Skeletal muscle tissue (tissue), 4 donors: ENCODE results near the gene DMRT1. TPM values are rescaled to one million over a fixed set of nuclear protein-coding genes. Genes with fewer than 3 reads are reported as not detected.

Source experiments
- H3K27ac ChIP-seq: one replicate; pipeline ENCODE4 v1.7.0; 2013; ENCODE audit warnings: mild to moderate bottlenecking, low read depth, low read length, inconsistent platforms
- H3K27me3 ChIP-seq, 3 donors: one replicate each; pipeline ENCODE4 v1.7.0; 2013; ENCODE audit warnings: low read length in 3 of 3; ENCODE audit not compliant: control insufficient read depth in 3 of 3, insufficient read depth in 3 of 3
- H3K36me3 ChIP-seq, 3 donors: one replicate each; pipeline ENCODE4 v1.7.0; 2013; ENCODE audit warnings: low read length in 3 of 3; ENCODE audit not compliant: control insufficient read depth in 3 of 3, insufficient read depth in 3 of 3
- H3K4me1 ChIP-seq, 3 donors: one replicate each; pipeline ENCODE4 v1.7.0; 2013; ENCODE audit warnings: low read length in 3 of 3, mild to moderate bottlenecking in 3 of 3; ENCODE audit not compliant: control insufficient read depth in 3 of 3, insufficient read depth in 3 of 3
- H3K4me3 ChIP-seq, 3 donors: one replicate each; pipeline ENCODE4 v1.7.0; 2013; ENCODE audit warnings: low read length in 3 of 3
- H3K9ac ChIP-seq, 3 donors: one replicate each; pipeline ENCODE4 v1.7.0; 2013; ENCODE audit warnings: low read length in 3 of 3, mild to moderate bottlenecking in 3 of 3, moderate library complexity in 2 of 3, low read depth in 1 of 3
- H3K9me3 ChIP-seq, 3 donors: one replicate each; pipeline ENCODE4 v1.7.0; 2013; ENCODE audit warnings: low read length in 3 of 3; ENCODE audit not compliant: control insufficient read depth in 3 of 3
- total RNA-seq: library from RNA; depleted of rRNA; stranded (reverse); fragments of >200 nt; gene quantifications from one replicate; pipeline ENCODE4 v1.2.3, GENCODE V29; 2014
- donor health status: Osteomylitis.

Gene DMRT1
- total RNA-seq = not detected

DNA sequence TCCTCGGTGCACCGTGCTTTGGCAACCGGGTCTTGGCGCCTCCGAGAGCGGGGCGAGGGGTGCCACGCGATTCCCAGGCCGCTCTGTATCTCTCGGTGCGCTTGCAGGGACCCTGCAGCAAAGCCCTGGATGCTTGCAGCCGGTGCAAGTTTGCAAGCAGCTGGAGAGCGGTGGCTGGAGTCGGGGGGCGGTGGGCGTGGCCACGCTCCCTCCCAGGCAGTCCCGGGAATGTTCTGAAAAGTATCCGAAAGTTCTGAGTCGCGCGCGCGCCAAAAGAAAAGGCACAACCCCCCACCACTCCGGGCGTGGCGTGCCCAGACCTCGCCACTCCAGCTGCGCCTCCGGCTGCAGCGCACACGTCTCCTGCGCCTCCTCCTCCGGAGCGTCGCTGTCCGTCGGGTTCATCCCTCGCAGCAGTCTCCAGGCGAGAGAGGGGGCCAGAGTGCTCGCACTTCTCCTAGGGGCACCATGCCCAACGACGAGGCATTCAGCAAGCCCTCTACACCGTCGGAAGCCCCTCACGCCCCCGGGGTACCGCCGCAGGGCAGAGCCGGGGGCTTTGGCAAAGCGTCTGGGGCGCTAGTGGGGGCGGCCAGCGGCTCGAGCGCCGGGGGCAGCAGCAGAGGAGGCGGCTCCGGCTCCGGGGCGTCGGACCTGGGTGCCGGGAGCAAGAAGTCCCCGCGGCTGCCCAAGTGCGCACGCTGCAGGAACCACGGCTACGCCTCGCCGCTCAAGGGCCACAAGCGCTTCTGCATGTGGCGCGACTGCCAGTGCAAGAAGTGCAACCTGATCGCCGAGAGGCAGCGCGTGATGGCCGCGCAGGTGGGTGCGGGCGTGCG lies at the start of gene DMRT1:
TSS of gene DMRT1 (plus strand) at position 327 of the 839 bp plus-strand sequence. CDS start at position 469, 142 bp downstream.
- Histone ChIP-seq H3K36me3 (no peaks in the 10 kb centered on the region), H3K9me3 (no peaks in the 10 kb centered on the region), H3K4me3 (no peak within 1 kb of the TSS), H3K27ac (no peak within 1 kb of the TSS), H3K9ac (no peak within 1 kb of the TSS), H3K27me3 (peaks cover 36 to 46% (median 45%) of the 10 kb centered on the region in 3 donors), H3K4me1 (no peaks in the 10 kb centered on the region)

DNA sequence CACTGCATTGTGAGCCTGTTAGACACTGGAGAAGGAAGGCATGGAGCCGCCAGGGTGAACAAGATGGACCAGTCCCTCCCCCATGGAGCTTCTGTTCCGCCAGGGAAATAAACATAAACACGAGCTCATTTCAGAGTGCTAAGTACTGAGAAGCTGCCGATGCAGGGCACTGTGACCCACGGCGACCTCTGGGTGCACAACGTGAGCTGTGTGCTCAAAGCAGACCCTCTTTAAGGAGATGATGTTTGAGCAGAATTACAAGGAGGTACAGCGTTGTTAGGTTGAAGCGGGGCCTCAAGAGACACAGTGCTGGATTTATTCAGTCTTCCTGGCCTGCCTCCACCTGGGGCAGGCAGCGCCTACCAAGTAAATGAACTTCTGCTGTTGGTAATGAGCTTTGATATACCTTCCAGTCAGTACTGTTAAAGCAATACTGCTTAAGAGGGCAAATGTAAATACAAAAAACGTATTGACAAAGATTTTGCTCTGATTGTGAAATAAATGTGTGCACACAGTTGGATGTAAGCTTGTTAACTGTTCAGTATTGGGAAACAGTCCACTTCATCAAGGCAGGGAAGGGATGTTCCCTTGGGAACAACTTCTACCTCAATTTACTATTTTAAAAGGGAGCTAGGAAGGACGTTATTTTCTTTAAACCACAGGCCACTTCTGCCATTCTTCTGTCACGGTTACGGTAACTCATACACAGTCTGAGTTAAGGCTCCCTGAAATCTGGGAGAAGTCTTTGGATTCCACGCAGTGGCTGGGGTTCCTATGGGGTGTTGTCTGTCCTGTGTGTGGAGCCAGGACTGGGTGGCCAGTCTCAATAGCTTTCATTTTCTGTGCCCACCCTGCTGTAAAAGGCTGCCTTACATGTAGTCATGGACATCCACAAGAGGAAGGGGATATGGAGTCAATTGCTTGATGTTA lies 48.9 kb upstream of the DMRT1 start:
- no peaks in the 10 kb centered on the region for H3K9me3 ChIP-seq
- H3K27ac ChIP-seq = no peak overlapping the region
- H3K4me3 ChIP-seq = no peak overlapping the region
- H3K9ac ChIP-seq = no peak overlapping the region
- no peaks in the 10 kb centered on the region for H3K4me1 ChIP-seq
- peaks cover 0 to 2% (median 0%) of the 10 kb centered on the region in 3 donors for H3K27me3 ChIP-seq
- no peaks in the 10 kb centered on the region for H3K36me3 ChIP-seq

DNA sequence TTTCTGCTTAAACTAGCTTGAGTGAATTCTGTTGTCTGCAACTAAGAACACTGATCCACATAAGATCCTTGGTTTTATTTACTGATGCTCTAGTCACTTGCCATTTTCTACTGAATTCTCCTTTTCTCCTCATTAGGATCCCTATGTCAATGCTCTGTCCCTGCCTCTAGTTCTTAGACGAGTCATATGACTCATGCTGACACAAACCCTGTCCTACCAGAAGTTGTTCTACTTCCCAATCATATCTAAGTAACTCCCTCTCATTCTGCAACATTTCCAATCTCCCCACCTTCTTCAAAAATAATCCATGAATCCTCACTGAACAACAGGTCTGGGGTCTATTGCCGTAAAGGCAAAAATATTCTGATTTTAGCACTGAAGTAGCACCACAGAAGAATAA lies 47.1 kb upstream of the DMRT1 start:
- Histone ChIP-seq H3K27me3 (peaks cover 0 to 2% (median 0%) of the 10 kb centered on the region in 3 donors), H3K9me3 (no peaks in the 10 kb centered on the region), H3K4me1 (no peaks in the 10 kb centered on the region), H3K4me3 (no peak overlapping the region), H3K36me3 (no peaks in the 10 kb centered on the region), H3K9ac (no peak overlapping the region), H3K27ac (no peak overlapping the region)

DNA sequence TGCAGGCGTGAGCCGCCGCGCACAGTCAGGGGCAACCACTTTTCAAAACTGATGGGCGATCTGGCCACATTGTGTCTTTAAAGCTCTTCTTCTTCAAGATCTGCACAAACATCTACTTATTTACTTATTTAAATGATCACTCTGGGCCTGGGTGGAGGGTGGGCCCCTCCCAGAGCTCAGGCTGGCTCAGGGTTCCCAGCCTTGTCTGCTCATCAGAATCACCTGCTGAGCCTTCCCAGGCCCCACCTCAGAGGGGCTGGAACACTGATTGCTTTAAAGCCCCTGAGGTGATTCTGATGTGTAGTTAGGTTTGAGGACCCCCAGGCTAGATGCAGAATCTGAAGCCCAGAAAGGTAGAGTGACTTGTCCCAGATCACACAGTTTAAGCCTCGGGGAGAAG lies 45.6 kb upstream of the DMRT1 start:
- peaks cover 0 to 2% (median 0%) of the 10 kb centered on the region in 3 donors for H3K27me3 ChIP-seq
- H3K9me3 ChIP-seq = no peaks in the 10 kb centered on the region

DNA sequence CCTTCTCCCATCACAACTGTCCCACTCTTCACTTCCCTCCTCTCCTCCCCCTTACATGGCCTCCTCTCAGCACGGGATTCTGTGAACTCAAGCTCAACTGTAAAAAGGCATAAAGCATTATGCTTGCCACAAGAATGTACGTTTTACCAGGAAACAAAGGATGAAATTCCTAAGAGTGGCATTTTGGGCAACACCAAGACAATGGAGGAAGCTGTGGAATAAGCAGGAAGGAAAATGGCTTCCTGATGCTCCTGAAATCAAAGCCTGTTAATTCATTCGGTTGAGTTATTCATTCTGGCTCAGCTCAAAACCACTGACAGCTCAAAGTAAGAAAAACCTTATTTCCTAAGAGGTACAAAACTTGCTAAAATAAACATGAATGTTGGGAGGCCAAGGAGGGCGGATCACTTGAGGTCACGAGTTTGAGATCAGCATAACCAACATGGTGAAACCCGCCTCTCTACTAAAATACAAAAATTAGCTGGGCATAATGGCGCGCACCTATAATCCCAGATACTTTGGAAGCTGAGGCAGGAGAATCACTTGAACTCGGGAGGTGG lies 40.8 kb upstream of the DMRT1 start:
- no peaks in the 10 kb centered on the region for H3K27me3 ChIP-seq
- H3K9ac ChIP-seq = no peak overlapping the region
- no peaks in the 10 kb centered on the region for H3K9me3 ChIP-seq
- H3K4me1 ChIP-seq = no peaks in the 10 kb centered on the region
- no peaks in the 10 kb centered on the region for H3K36me3 ChIP-seq
- H3K4me3 ChIP-seq = no peak overlapping the region
- H3K27ac ChIP-seq = no peak overlapping the region

More for the DNA sequence above, 45.6 kb upstream of the DMRT1 start:
- Histone ChIP-seq H3K9ac (no peak overlapping the region), H3K4me1 (no peaks in the 10 kb centered on the region), H3K36me3 (no peaks in the 10 kb centered on the region), H3K4me3 (no peak overlapping the region), H3K27ac (no peak overlapping the region)

DNA sequence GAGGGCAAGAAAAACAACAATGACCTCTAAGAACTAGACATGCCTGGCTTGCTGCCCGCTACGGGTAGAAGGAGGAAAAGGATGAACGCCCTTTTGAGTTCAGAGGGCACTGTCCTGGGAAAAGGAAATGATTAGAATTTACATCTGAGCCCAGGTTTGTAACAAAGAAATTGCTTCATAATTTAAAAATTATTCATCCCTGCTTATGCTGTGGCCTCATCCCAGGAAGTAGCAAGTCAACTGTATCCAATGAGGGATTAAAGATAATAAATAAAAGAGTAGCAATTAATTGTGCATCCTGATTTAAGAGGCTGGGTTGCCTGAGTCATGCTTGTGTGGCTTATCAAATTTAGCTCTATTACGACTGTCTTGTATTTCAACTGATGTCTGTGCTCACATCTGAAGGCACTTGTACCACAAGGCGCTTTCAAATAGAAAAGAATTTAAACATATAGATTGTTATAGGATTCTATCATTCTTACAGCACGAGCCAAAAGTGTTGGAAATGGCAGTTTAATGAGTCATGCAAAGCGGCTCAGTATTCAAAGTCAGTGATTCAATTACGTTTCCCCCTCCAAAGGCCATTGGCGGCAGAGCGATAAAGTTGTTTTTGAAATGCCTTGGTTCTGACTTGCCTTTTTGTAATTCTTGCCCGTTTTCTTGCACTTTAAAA lies 40.0 kb upstream of the DMRT1 start:
- Histone ChIP-seq H3K4me1 (no peaks in the 10 kb centered on the region), H3K36me3 (no peaks in the 10 kb centered on the region), H3K27ac (no peak overlapping the region), H3K27me3 (no peaks in the 10 kb centered on the region), H3K9ac (no peak overlapping the region), H3K4me3 (no peak overlapping the region), H3K9me3 (no peaks in the 10 kb centered on the region)

DNA sequence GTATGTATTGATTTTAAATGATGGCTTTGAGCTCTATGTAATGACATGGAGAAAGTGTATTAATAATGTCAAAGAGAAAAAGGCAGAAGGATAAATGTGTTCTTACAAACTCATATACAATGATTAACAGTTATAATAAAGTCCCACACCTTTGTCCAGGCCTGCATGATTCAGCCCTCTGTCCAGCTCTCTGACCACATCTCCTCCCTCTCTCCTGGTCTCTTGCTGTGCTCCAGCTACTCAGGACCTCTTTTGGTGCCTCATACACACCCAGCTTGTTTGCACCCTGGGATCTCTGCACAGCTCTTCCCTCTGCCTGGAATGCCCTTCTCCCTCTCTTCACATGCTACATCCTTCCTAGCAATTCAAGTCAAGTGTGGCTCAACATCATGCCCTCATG lies 37.5 kb upstream of the DMRT1 start:
- no peaks in the 10 kb centered on the region for H3K27me3 ChIP-seq
- no peak overlapping the region for H3K9ac ChIP-seq
- no peak overlapping the region for H3K27ac ChIP-seq
- H3K4me3 ChIP-seq = no peak overlapping the region
- H3K9me3 ChIP-seq = no peaks in the 10 kb centered on the region
- no peaks in the 10 kb centered on the region for H3K36me3 ChIP-seq
- H3K4me1 ChIP-seq = no peaks in the 10 kb centered on the region

DNA sequence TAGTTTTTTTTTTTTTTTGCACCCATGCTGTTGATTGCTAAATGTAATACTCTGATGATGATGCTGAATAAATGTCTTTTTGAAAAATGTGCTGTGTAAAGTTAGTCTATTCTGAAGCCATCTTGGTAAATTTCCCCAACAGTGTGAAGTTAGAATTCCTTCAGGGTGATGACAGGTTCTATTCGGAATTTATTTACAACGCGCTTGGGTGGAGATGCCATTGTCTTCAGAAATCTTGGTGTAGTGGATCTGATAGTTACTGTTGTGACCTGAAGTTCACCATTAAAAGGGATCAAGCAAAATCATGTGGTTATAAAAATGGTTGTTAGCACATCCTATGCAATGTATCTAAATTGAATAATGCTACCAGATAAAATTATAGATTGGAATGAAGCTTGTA lies 36.3 kb upstream of the DMRT1 start:
- H3K9me3 ChIP-seq = no peaks in the 10 kb centered on the region
- no peaks in the 10 kb centered on the region for H3K36me3 ChIP-seq
- no peak overlapping the region for H3K9ac ChIP-seq
- no peak overlapping the region for H3K4me3 ChIP-seq
- H3K27ac ChIP-seq = no peak overlapping the region
- H3K4me1 ChIP-seq = no peaks in the 10 kb centered on the region
- no peaks in the 10 kb centered on the region for H3K27me3 ChIP-seq

DNA sequence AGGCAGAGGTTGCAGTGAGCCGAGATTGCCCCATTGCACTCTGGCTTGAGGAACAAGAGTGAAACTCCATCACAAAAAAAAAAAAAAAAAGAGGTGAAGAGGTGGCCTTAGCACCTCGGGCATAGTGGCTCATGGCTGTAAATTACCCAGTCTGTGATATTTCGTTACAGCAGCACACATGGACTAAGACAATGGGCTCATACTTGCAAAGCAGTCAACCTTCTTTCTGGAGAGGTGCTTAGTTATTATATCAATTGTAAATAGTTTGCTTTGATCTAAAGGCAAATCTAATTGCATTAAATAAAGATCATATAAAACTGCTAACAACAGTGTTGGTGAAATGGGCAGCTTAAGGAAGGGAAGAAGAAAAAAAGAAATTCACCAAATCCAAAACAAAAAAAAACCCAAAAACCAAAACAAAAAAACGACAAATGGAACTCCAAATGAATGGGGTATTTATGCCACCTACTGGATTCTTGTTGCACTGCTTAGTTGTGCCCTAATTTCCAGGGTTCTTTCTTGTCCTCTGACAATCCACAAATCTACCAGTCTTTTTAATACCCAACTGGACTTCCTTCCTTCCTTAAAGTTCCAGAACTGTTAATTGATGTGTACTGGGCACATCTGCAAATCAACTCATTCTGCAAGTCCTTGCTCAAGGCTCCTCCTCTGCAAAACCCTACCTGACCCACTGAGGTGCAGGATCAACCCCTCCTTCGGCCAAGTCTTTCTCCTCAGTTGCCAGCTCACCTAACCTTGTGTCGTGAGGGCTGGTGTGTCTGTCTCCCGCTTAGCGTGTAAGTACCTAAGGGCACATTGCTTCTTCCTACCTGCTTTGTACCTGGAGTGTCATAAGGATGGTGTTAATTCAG lies 35.0 kb upstream of the DMRT1 start:
- no peaks in the 10 kb centered on the region for H3K9me3 ChIP-seq
- no peak overlapping the region for H3K27ac ChIP-seq
- no peaks in the 10 kb centered on the region for H3K27me3 ChIP-seq
- no peaks in the 10 kb centered on the region for H3K36me3 ChIP-seq
- H3K9ac ChIP-seq = no peak overlapping the region
- no peaks in the 10 kb centered on the region for H3K4me1 ChIP-seq
- H3K4me3 ChIP-seq = no peak overlapping the region
